ENCODE measurements around the gene ABCC9. TPM values are rescaled to one million over a fixed set of nuclear protein-coding genes. Genes with fewer than 3 reads are reported as not detected.
A peak's percentile ranks its signal among the peaks of the same experiment; 100 is the strongest.

The ABCC9 gene
- total RNA-seq, 1 donor = 20.0 TPM

DNA sequence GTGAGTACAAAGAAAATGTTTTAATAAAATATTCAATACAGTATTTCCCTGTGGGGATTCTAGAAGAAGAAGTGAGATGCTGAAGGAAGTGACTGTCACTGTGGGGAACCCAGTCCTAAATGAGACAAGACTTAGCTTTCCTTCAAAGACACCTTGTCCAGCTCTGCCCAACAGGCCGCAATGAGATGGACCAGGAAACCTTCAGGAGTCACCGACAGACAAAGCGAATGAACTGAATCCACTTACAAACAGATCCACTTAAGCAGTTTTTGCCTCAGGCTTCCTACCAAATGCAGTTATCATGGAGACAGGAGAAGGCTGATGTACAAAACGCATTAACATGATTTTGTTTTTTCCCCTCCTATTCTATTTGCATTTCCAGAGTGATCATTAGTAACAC is 176.3 kb downstream of the ABCC9 start:
- no peak for DNase-seq (ENCODE audit: low read depth)
- no peak overlapping the region for H3K4me3 ChIP-seq (ENCODE audit: low read depth, low read length)
- TF ChIP-seq, protein P1, sequence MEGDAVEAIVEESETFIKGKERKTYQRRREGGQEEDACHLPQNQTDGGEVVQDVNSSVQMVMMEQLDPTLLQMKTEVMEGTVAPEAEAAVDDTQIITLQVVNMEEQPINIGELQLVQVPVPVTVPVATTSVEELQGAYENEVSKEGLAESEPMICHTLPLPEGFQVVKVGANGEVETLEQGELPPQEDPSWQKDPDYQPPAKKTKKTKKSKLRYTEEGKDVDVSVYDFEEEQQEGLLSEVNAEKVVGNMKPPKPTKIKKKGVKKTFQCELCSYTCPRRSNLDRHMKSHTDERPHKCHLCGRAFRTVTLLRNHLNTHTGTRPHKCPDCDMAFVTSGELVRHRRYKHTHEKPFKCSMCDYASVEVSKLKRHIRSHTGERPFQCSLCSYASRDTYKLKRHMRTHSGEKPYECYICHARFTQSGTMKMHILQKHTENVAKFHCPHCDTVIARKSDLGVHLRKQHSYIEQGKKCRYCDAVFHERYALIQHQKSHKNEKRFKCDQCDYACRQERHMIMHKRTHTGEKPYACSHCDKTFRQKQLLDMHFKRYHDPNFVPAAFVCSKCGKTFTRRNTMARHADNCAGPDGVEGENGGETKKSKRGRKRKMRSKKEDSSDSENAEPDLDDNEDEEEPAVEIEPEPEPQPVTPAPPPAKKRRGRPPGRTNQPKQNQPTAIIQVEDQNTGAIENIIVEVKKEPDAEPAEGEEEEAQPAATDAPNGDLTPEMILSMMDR (IDR thresholded peaks at IDR 0.05; ENCODE audit: insufficient read depth, low read length) = no peak

DNA sequence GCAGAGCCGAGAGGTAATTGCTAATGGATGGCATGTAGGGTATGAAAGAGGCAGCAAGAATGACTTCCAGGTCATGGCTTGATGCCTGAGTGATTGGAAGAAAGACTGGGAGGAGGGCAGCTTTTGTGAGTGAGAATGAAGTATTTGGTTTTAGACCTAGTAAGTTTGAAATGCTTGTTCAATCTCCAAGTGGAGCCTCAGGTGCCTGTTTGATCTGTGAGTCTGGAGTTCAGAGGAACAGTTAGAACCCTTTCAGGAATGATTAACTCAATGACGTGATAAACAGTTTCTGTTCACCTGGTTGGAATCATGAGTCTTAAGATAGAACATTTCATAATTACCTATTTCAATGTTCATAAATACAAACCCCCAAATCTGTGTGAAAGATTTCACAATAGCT is 177.2 kb downstream of the ABCC9 start:
- TF ChIP-seq, protein P1 (IDR thresholded peaks at IDR 0.05; ENCODE audit: insufficient read depth, low read length) = no peak
- DNase-seq (ENCODE audit: low read depth) = no peak
- H3K4me3 ChIP-seq (ENCODE audit: low read depth, low read length) = no peak overlapping the region

DNA sequence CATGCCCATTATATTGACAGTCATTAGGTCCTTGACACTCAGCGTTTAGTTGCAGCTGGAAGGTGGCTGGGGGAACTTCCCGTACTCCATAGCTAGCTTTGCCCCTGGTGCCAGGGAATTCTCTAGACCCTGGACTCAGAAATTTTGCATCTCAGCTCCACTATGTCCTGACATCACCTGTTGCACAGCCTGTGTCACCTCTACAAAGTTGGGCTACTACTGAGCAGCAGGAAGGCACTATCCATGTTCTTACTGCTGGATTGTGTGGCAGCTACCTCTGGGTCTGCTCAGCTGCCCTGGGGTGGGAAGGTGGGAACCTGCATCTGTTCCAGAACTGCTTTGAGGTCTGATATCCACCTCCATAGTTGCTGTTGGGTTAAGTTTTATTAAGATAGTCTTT is 177.7 kb downstream of the ABCC9 start:
- DNase-seq (ENCODE audit: low read depth) = no peak
- no peak overlapping the region for H3K4me3 ChIP-seq (ENCODE audit: low read depth, low read length)
- TF ChIP-seq, protein P1 (IDR thresholded peaks at IDR 0.05; ENCODE audit: insufficient read depth, low read length) = no peak

DNA sequence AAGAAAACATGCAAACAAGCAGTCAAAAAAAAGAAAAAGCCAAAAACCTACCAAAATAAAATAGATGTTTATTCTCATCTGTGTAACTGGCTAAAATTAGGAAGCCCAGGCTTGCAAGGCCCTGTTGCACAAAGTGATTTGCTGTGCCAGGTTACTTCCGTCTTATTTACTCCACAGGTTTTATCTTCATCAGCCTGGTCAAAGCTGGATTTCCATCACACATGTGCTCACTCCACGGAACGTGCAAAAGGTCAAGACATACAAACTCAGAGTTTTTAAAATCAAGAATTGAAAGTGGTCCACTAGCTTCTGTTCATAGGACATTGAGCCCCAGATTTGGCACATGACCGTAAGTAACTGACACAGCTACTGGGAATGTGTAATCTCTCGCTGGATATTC is 181.5 kb downstream of the ABCC9 start:
- TF ChIP-seq, protein P1 (IDR thresholded peaks at IDR 0.05; ENCODE audit: insufficient read depth, low read length) = no peak
- DNase-seq (ENCODE audit: low read depth) = no peak
- H3K4me3 ChIP-seq (ENCODE audit: low read depth, low read length) = no peak overlapping the region

DNA sequence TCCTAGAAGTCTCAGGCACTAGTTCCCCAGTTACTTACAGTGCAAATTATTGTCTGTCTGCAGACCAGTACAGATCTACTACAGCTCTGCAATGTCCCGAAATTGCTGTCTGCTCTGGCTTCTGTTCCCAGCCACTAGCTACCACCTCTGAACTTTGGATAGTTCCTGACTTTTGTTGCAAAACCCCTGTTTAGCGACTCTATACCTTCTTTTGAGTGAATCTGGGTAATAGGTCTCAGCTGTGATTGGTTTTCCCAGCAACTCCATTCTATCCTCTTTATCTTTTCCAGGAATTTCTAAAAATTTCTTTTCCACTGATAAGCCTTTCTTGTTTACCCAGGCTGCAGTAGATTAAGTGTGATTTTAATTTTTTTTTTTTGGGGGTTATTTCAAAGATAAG is 183.5 kb downstream of the ABCC9 start:
- TF ChIP-seq, protein P1 (IDR thresholded peaks at IDR 0.05; ENCODE audit: insufficient read depth, low read length) = no peak
- H3K4me3 ChIP-seq (ENCODE audit: low read depth, low read length) = no peak overlapping the region
- DNase-seq (ENCODE audit: low read depth) = no peak

DNA sequence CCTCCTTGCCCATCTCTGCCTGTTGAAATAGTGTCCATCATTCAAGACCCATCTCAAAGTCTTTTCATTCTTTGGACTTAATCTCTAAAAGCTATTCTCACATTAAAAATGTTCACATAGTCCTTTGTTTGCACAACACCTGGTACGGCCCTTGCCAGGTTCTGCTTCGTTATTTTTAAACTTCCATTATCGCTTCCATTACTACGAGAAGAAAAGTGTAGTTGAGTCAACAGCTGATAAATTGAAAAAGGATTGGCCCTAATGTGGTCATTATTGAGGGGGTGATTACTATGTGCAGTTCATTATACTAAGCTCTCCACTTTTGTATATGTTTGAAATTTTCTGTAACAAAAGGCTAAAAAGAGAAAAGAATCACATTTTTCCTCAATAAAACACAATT is 184.5 kb downstream of the ABCC9 start:
- TF ChIP-seq, protein P1 (IDR thresholded peaks at IDR 0.05; ENCODE audit: insufficient read depth, low read length) = no peak
- DNase-seq (ENCODE audit: low read depth) = no peak
- no peak overlapping the region for H3K4me3 ChIP-seq (ENCODE audit: low read depth, low read length)

DNA sequence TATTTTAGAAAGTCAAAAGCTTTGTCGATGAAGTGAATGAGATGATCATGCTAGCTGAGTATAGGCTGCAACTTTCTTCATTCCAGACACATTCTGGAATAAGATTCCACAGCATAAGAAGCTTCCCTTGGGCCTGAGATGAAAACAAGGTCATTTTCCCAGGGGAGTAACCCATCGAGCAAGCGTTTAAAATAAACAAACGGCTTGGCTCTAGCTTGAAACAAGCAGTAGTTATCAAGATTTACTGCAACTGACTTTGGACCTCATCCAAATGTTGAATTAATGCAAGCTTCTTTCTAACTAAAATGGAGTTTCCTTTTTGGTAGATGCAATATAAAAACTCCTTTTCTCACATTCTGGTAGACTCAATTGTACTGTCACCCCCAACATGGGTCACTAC is 189.7 kb downstream of the ABCC9 start:
- H3K4me3 ChIP-seq (ENCODE audit: low read depth, low read length) = no peak overlapping the region
- TF ChIP-seq, protein P1 (IDR thresholded peaks at IDR 0.05; ENCODE audit: insufficient read depth, low read length) = no peak
- peak; percentile 81 for DNase-seq (ENCODE audit: low read depth)
